Neural progenitor cell (in vitro differentiated cells): ENCODE measurements around the gene WDR31. TPM values are rescaled to one million over a fixed set of nuclear protein-coding genes. Genes with fewer than 3 reads are reported as not detected.

Experiments
- DNase-seq: peaks from one replicate; pipeline ENCODE4 v3.0.0-alpha.2; 2016; ENCODE audit warnings: low spot score
- H2AFZ ChIP-seq: fragments of 200-600 bp; sonication (generic); replicated peaks from 2 replicates; pipeline ENCODE4 v1.6.1; 2016; ENCODE audit warnings: antibody characterized with exemption
- H3F3A ChIP-seq: fragments of 200-600 bp; sonication (generic); 2 replicates; pipeline ENCODE4 v1.6.1; 2016; ENCODE audit warnings: antibody characterized with exemption, low read depth
- H3K27ac ChIP-seq: fragments of 200-600 bp; sonication (generic); 2 replicates; pipeline ENCODE4 v1.5.1; 2016; ENCODE audit warnings: mild to moderate bottlenecking
- H3K27me3 ChIP-seq: fragments of 200-600 bp; sonication (generic); 2 replicates; pipeline ENCODE4 v1.6.1; 2016; ENCODE audit warnings: mild to moderate bottlenecking, moderate library complexity
- H3K36me3 ChIP-seq: fragments of 200-600 bp; sonication (generic); 2 replicates; pipeline ENCODE4 v1.5.1; 2016
- H3K4me1 ChIP-seq: fragments of 200-600 bp; sonication (generic); 2 replicates; pipeline ENCODE4 v1.6.1; 2016; ENCODE audit warnings: mixed run types
- H3K4me2 ChIP-seq: fragments of 200-600 bp; sonication (generic); 2 replicates; pipeline ENCODE4 v1.6.1; 2016
- H3K4me3 ChIP-seq: fragments of 200-600 bp; sonication (generic); 2 replicates; pipeline ENCODE4 v1.5.1; 2016
- H3K79me2 ChIP-seq: fragments of 200-600 bp; sonication (generic); 2 replicates; pipeline ENCODE4 v1.6.1; 2016; ENCODE audit warnings: low read depth
- H3K9ac ChIP-seq: fragments of 200-600 bp; sonication (generic); 2 replicates; pipeline ENCODE4 v1.6.1; 2016
- H3K9me3 ChIP-seq: fragments of 200-600 bp; sonication (generic); 2 replicates; pipeline ENCODE4 v1.5.1; 2016; ENCODE audit warnings: low read depth
- H4K20me1 ChIP-seq: fragments of 200-600 bp; sonication (generic); 2 replicates; pipeline ENCODE4 v1.6.1; 2016; ENCODE audit warnings: low read depth
- H3K27ac Mint-ChIP-seq: 3 replicates; pipeline ENCODE4 v1.8.0; 2021; ENCODE audit warnings: mixed read lengths
- H3K27me3 Mint-ChIP-seq: 2 replicates; pipeline ENCODE4 v1.8.0; 2022; ENCODE audit warnings: low read depth, mild to moderate bottlenecking, inconsistent platforms, moderate library complexity, mixed read lengths; ENCODE audit not compliant: insufficient read depth
- H3K36me3 Mint-ChIP-seq: 3 replicates; pipeline ENCODE4 v1.8.0; 2021; ENCODE audit warnings: mixed read lengths
- H3K4me1 Mint-ChIP-seq: 3 replicates; pipeline ENCODE4 v1.8.0; 2021; ENCODE audit warnings: mixed read lengths
- H3K4me3 Mint-ChIP-seq: 3 replicates; pipeline ENCODE4 v1.8.0; 2021; ENCODE audit warnings: mild to moderate bottlenecking, moderate library complexity, mixed read lengths
- H3K9me3 Mint-ChIP-seq: 3 replicates; pipeline ENCODE4 v1.8.0; 2020; ENCODE audit warnings: mixed read lengths
- CTCF ChIP-seq: fragments of 200-600 bp; sonication (generic); IDR thresholded peaks from 2 replicates; pipeline ENCODE4 v1.5.1; 2017; ENCODE audit warnings: antibody characterized with exemption, mild to moderate bottlenecking
- EZH2 ChIP-seq: fragments of 200-600 bp; sonication (generic); IDR thresholded peaks from 2 replicates; pipeline ENCODE4 v1.6.1; 2017; ENCODE audit warnings: antibody characterized with exemption, mild to moderate bottlenecking, moderate library complexity
- EZH2phosphoT487 ChIP-seq: fragments of 200-600 bp; sonication (generic); IDR thresholded peaks from 2 replicates; pipeline ENCODE4 v1.6.1; 2017; ENCODE audit warnings: antibody characterized with exemption
- total RNA-seq: library from RNA; depleted of rRNA; stranded (reverse); fragments of >200 nt; gene quantifications from 2 replicates; pipeline ENCODE4 v1.2.3, GENCODE V29; 2015; ENCODE audit warnings: low replicate concordance

Gene WDR31
- total RNA-seq, 1 donor from 2014 or later = 3.2 TPM

GRCh38 chr9:113302792-113303418, 37.2 kb downstream of the WDR31 start, which contains the start of gene RNF183:
Gene RNF183 (minus strand): TSS chr9:113303376. CDS start chr9:113298184, 5,192 bp downstream.
- no peak within 1 kb of the TSS for H3K9ac ChIP-seq
- no peaks in the 10 kb centered on the region for H4K20me1 ChIP-seq
- H3K4me2 ChIP-seq = no peak within 1 kb of the TSS
- H3K4me1 ChIP-seq = peaks cover 7% of the 10 kb centered on the region
- H3K79me2 ChIP-seq = no peaks in the 10 kb centered on the region
- no peaks in the 10 kb centered on the region for H3K36me3 ChIP-seq
- Mint-ChIP-seq H3K27me3 (no peaks in the 10 kb centered on the region), H3K9me3 (no peaks in the 10 kb centered on the region), H3K4me3 (peak within 1 kb of the TSS; percentile 12), H3K36me3 (no peaks in the 10 kb centered on the region), H3K27ac (peak within 1 kb of the TSS; percentile 98), H3K4me1 (peaks cover 22% of the 10 kb centered on the region)
- no peak for TF ChIP-seq EZH2
- no peak for TF ChIP-seq CTCF
- TF ChIP-seq EZH2phosphoT487 = no peak
- no peak within 1 kb of the TSS for H3K4me3 ChIP-seq
- no peaks in the 10 kb centered on the region for H3K9me3 ChIP-seq
- H3K27ac ChIP-seq = no peak within 1 kb of the TSS
- DNase-seq = peak; percentile 61
- no peaks in the 10 kb centered on the region for H3K27me3 ChIP-seq
- peaks cover 11% of the 10 kb centered on the region for H3F3A ChIP-seq
- peak within 1 kb of the TSS; percentile 2 for H2AFZ ChIP-seq

GRCh38 chr9:113301548-113301947, 38.5 kb downstream of the WDR31 start:
- H3F3A ChIP-seq = peaks cover 11% of the 10 kb centered on the region
- no peaks in the 10 kb centered on the region for H4K20me1 ChIP-seq
- H3K9me3 Mint-ChIP-seq = no peaks in the 10 kb centered on the region
- H3K27me3 ChIP-seq = no peaks in the 10 kb centered on the region
- H3K36me3 ChIP-seq = no peaks in the 10 kb centered on the region
- DNase-seq = no peak
- H2AFZ ChIP-seq = no peak overlapping the region
- H3K9me3 ChIP-seq = no peaks in the 10 kb centered on the region
- H3K9ac ChIP-seq = no peak overlapping the region
- H3K36me3 Mint-ChIP-seq = no peaks in the 10 kb centered on the region
- H3K79me2 ChIP-seq = no peaks in the 10 kb centered on the region
- H3K27ac ChIP-seq = no peak overlapping the region
- no peak overlapping the region for H3K4me3 Mint-ChIP-seq
- H3K4me1 ChIP-seq = peaks cover 7% of the 10 kb centered on the region
- H3K27ac Mint-ChIP-seq = no peak overlapping the region
- no peak overlapping the region for H3K4me3 ChIP-seq
- H3K4me1 Mint-ChIP-seq = peaks cover 20% of the 10 kb centered on the region
- no peaks in the 10 kb centered on the region for H3K27me3 Mint-ChIP-seq
- no peak overlapping the region for H3K4me2 ChIP-seq
- no peak for TF ChIP-seq EZH2phosphoT487
- TF ChIP-seq EZH2 = no peak
- TF ChIP-seq CTCF = no peak

- no peaks in the 10 kb centered on the region for H3K27me3 ChIP-seq
- no peaks in the 10 kb centered on the region for H3K9me3 Mint-ChIP-seq
- H3K9ac ChIP-seq = no peak overlapping the region
- no peaks in the 10 kb centered on the region for H3K27me3 Mint-ChIP-seq
- H3K4me3 Mint-ChIP-seq = no peak overlapping the region
- no peak for TF ChIP-seq EZH2
- no peak for TF ChIP-seq EZH2phosphoT487
- no peak for TF ChIP-seq CTCF
- no peaks in the 10 kb centered on the region for H3K9me3 ChIP-seq
- DNase-seq = no peak
- peak overlapping the region; percentile 31 for H3K27ac Mint-ChIP-seq
- H3K4me1 Mint-ChIP-seq = peaks cover 20% of the 10 kb centered on the region
- no peak overlapping the region for H3K27ac ChIP-seq
- no peaks in the 10 kb centered on the region for H3K36me3 ChIP-seq
- H3K4me3 ChIP-seq = no peak overlapping the region
- H3F3A ChIP-seq = peaks cover 11% of the 10 kb centered on the region
- no peaks in the 10 kb centered on the region for H3K36me3 Mint-ChIP-seq
- H4K20me1 ChIP-seq = no peaks in the 10 kb centered on the region
- no peaks in the 10 kb centered on the region for H3K79me2 ChIP-seq
- peaks cover 7% of the 10 kb centered on the region for H3K4me1 ChIP-seq
- no peak overlapping the region for H3K4me2 ChIP-seq
- no peak overlapping the region for H2AFZ ChIP-seq
These were observed 40.2 kb downstream of the WDR31 start for GRCh38 chr9:113299800-113300292.
